Thoracic aorta (tissue), 2 donors: ENCODE measurements around the gene H19. TPM values are rescaled to one million over a fixed set of nuclear protein-coding genes. Genes with fewer than 3 reads are reported as not detected.

Experiments used
- ATAC-seq: fragments of 150-250 bp; one replicate; pipeline ENCODE4 v1.8.0; 2017; ENCODE audit warnings: low read depth; ENCODE audit not compliant: insufficient number of reproducible peaks, low FRiP score
- DNase-seq: peaks from one replicate; pipeline ENCODE4 v3.0.0-alpha.2; 2020; ENCODE audit warnings: low spot score
- H3K27ac ChIP-seq, 2 donors: fragments of 200-600 bp; sonication (generic); 1 replicate in 1 of 2; 2 replicates in 1 of 2; pipeline ENCODE4 v1.5.1; 2016; ENCODE audit warnings: mild to moderate bottlenecking in 2 of 2, moderate library complexity in 2 of 2
- H3K27me3 ChIP-seq: fragments of 200-600 bp; sonication (generic); replicated peaks from 2 replicates; pipeline ENCODE4 v1.6.0; 2016; ENCODE audit warnings: mild to moderate bottlenecking; ENCODE audit not compliant: insufficient read depth
- H3K36me3 ChIP-seq: fragments of 200-600 bp; sonication (generic); one replicate; pipeline ENCODE4 v1.5.1; 2016
- H3K4me1 ChIP-seq, 2 donors: fragments of 200-600 bp; sonication (generic); 1 replicate in 1 of 2; 2 replicates in 1 of 2; pipeline versions ENCODE4 v1.5.1 to v1.6.0; 2016; ENCODE audit warnings: low read depth in 2 of 2, mild to moderate bottlenecking in 1 of 2; ENCODE audit not compliant: control insufficient read depth in 1 of 2
- H3K4me3 ChIP-seq: fragments of 200-600 bp; sonication (generic); 2 replicates; pipeline ENCODE4 v1.5.1; 2016; ENCODE audit warnings: mild to moderate bottlenecking
- H3K9me3 ChIP-seq: fragments of 200-600 bp; sonication (generic); 2 replicates; pipeline ENCODE4 v1.5.1; 2016
- CTCF ChIP-seq: fragments of 200-600 bp; sonication (generic); IDR thresholded peaks from one replicate; pipeline ENCODE4 v1.5.1; 2019; ENCODE audit warnings: antibody characterized with exemption
- total RNA-seq, 2 donors: library from RNA; depleted of rRNA; stranded (reverse); fragments of >200 nt; gene quantifications; one replicate each; pipeline versions ENCODE4 v1.1.0 to v1.2.3, GENCODE V29; 2016

H19 gene
- total RNA-seq, 2 donors from 2014 or later, result 85.4 to 85.8 TPM

DNA sequence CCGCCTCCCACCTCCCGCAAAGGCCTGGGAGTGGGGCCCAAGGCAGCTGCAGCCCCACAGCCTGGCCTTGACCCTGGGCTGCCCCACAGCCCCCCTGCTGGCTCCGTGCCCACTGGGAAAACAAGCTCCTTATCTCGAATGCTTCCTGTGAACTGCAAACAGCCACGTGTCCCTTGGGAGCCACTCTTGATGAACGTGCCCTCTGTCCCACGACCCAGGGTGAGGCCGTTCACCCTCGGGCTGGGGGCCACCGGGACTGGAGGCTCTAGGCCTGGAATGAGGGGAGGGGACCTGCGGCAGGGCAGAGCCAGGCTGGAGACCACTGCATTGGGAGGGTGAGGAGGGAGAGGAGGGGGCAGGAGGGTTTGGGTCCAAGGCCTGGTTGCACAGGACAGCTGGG, 9.5 kb downstream of the H19 start:
- no peaks in the 10 kb centered on the region for H3K36me3 ChIP-seq
- H3K9me3 ChIP-seq, result no peaks in the 10 kb centered on the region
- ATAC-seq (no peak), DNase-seq (no peak)
- no peak overlapping the region for H3K27ac ChIP-seq
- TF ChIP-seq CTCF, result no peak
- H3K27me3 ChIP-seq, result no peaks in the 10 kb centered on the region
- H3K4me3 ChIP-seq, result no peak overlapping the region
- no peaks in the 10 kb centered on the region for H3K4me1 ChIP-seq

GRCh38 chr11:1987024-1987423, 10.6 kb downstream of the H19 start:
- Histone ChIP-seq H3K4me1 (no peaks in the 10 kb centered on the region), H3K27ac (no peak overlapping the region), H3K36me3 (no peaks in the 10 kb centered on the region), H3K4me3 (no peak overlapping the region), H3K27me3 (no peaks in the 10 kb centered on the region), H3K9me3 (no peaks in the 10 kb centered on the region)
- TF ChIP-seq CTCF, result no peak
- DNase-seq, result no peak
- no peak for ATAC-seq

GRCh38 chr11:1983601-1983961, 14.1 kb downstream of the H19 start:
- Histone ChIP-seq H3K4me1 (no peaks in the 10 kb centered on the region), H3K27me3 (no peaks in the 10 kb centered on the region), H3K9me3 (no peaks in the 10 kb centered on the region), H3K4me3 (no peak overlapping the region), H3K27ac (no peak overlapping the region), H3K36me3 (no peaks in the 10 kb centered on the region)
- DNase-seq (no peak), ATAC-seq (no peak)
- TF ChIP-seq CTCF, result no peak

GRCh38 chr11:1982873-1983600, 14.6 kb downstream of the H19 start:
- no peak for TF ChIP-seq CTCF
- Histone ChIP-seq H3K27ac (no peak overlapping the region), H3K9me3 (no peaks in the 10 kb centered on the region), H3K4me3 (no peak overlapping the region), H3K27me3 (no peaks in the 10 kb centered on the region), H3K4me1 (no peaks in the 10 kb centered on the region), H3K36me3 (no peaks in the 10 kb centered on the region)
- ATAC-seq, result no peak
- no peak for DNase-seq

DNA sequence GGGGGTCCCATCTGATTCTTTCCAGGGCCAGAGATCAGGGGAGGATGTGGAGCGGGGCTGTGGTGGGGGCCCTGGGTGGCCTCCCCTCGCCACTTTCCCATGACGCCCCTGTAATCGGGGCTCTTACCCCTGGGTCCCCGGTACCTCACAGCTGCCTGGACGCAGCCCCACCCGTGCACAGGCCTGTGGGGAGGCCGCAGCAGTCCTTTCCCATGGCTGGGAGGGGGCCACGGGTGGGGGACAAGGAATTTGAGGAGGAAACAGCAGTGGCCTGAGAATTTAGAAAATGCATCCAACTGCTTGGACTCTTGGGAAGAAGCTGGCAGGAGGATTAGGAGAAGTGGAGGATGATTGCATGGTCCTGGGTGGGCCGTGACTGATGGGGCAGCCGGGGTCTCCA, 18.0 kb downstream of the H19 start:
- Histone ChIP-seq H3K9me3 (no peaks in the 10 kb centered on the region), H3K27ac (no peak overlapping the region), H3K4me1 (no peaks in the 10 kb centered on the region), H3K36me3 (no peaks in the 10 kb centered on the region), H3K27me3 (no peaks in the 10 kb centered on the region), H3K4me3 (no peak overlapping the region)
- ATAC-seq, result no peak
- no peak for DNase-seq
- no peak for TF ChIP-seq CTCF
